ENCODE data around the gene CYB5R2.

Gene CYB5R2

DNA sequence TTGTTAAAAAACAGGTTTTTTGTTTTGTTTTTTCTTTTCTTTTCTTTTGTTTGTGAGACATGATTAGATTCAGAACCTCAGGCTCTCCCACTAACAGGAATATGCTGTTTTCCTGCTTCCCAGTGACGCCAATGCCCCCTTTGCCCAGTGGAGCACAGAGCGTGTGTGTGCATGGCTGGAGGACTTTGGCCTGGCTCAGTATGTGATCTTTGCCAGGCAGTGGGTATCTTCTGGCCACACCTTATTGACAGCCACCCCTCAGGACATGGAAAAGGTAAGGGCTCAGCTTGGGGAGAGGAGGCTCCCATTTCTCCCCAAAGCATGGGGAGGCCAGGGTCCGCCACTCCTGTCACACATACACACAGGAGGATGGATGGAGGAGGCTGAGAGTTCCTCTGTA is 25.0 kb downstream of the CYB5R2 start:
- no peak overlapping the region for H3K4me3 ChIP-seq (ENCODE audit: low read depth, low read length)
- TF ChIP-seq, protein P1, sequence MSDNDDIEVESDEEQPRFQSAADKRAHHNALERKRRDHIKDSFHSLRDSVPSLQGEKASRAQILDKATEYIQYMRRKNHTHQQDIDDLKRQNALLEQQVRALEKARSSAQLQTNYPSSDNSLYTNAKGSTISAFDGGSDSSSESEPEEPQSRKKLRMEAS (IDR thresholded peaks at IDR 0.05; ENCODE audit: low read depth, low read length), result no peak
- TF ChIP-seq POLR2A (IDR thresholded peaks at IDR 0.05; ENCODE audit: extremely low read depth, insufficient read length), result no peak
- TF ChIP-seq MYC (IDR thresholded peaks at IDR 0.05; ENCODE audit: low read depth, low read length), result no peak
- TF ChIP-seq, protein P2, sequence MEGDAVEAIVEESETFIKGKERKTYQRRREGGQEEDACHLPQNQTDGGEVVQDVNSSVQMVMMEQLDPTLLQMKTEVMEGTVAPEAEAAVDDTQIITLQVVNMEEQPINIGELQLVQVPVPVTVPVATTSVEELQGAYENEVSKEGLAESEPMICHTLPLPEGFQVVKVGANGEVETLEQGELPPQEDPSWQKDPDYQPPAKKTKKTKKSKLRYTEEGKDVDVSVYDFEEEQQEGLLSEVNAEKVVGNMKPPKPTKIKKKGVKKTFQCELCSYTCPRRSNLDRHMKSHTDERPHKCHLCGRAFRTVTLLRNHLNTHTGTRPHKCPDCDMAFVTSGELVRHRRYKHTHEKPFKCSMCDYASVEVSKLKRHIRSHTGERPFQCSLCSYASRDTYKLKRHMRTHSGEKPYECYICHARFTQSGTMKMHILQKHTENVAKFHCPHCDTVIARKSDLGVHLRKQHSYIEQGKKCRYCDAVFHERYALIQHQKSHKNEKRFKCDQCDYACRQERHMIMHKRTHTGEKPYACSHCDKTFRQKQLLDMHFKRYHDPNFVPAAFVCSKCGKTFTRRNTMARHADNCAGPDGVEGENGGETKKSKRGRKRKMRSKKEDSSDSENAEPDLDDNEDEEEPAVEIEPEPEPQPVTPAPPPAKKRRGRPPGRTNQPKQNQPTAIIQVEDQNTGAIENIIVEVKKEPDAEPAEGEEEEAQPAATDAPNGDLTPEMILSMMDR (IDR thresholded peaks at IDR 0.05; ENCODE audit: low read depth, low read length), result no peak
- no peak for DNase-seq (ENCODE audit: low read depth)

DNA sequence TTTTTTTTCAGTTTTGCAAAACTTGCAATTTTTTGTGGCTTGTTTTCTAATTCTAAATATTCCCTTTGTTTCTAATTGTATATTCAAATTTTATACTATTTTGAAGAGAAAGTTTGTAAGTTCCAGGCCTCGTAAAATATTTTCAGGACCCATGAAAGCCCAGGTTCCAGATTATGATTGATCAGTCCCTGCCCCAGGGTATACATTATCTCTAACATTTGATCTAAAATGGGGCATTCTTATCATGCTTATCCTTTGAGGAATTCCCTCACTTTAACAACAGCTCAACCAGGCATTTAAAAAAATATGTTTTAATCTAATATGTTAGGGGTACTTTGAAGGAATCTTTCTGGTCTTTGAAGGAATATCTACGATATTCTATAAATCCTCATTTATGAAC is 26.4 kb downstream of the CYB5R2 start:
- no peak for DNase-seq (ENCODE audit: low read depth)
- no peak for TF ChIP-seq MYC (IDR thresholded peaks at IDR 0.05; ENCODE audit: low read depth, low read length)
- TF ChIP-seq POLR2A (IDR thresholded peaks at IDR 0.05; ENCODE audit: extremely low read depth, insufficient read length), result no peak
- TF ChIP-seq, protein P1 (IDR thresholded peaks at IDR 0.05; ENCODE audit: low read depth, low read length), result no peak
- TF ChIP-seq, protein P2 (IDR thresholded peaks at IDR 0.05; ENCODE audit: low read depth, low read length), result no peak
- no peak overlapping the region for H3K4me3 ChIP-seq (ENCODE audit: low read depth, low read length)

DNA sequence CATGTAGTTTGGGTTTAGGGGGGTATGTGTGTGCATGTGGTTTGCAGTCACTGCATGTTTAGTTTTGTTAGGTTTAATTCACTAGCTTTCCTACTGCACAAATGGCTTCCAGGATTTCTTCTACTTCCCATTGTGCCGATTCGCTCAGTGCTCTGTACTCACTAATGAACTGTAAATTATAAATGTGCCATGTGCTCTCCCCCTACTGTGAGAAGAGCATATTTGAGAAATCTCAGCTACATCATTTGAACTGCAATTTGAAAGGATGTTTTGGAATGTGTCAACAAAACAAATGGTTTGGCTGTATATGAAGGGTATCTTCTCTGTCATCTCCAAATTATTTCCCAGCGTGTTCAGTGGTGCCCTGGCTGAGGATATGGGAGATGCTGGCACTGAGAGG is 28.1 kb downstream of the CYB5R2 start:
- TF ChIP-seq POLR2A (IDR thresholded peaks at IDR 0.05; ENCODE audit: extremely low read depth, insufficient read length) (no peak), MYC (IDR thresholded peaks at IDR 0.05; ENCODE audit: low read depth, low read length) (no peak)
- TF ChIP-seq, protein P1 (IDR thresholded peaks at IDR 0.05; ENCODE audit: low read depth, low read length), result no peak
- TF ChIP-seq, protein P2 (IDR thresholded peaks at IDR 0.05; ENCODE audit: low read depth, low read length), result no peak

DNA sequence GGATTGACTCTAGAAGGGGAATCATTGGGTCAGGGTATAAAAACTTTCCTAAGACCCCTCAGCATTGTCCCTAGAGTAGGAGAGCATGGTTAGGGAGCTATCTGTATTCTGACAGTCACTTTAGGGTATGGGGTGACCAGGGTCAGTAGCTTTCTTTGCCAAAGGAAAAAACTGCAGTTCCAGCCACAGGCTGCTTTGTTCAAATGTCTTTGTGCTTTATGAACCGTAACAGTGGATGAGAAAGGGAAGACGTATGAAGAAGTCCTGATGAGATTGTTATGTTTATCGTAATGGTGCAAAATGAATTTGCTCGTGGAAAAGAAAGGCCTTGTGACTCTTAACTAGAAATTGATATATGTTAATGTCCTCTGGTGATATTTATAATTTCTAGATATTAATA is 30.0 kb downstream of the CYB5R2 start:
- no peak for DNase-seq (ENCODE audit: low read depth)
- no peak for TF ChIP-seq MYC (IDR thresholded peaks at IDR 0.05; ENCODE audit: low read depth, low read length)
- TF ChIP-seq, protein P2 (IDR thresholded peaks at IDR 0.05; ENCODE audit: low read depth, low read length), result no peak
- TF ChIP-seq, protein P1 (IDR thresholded peaks at IDR 0.05; ENCODE audit: low read depth, low read length), result no peak
- TF ChIP-seq POLR2A (IDR thresholded peaks at IDR 0.05; ENCODE audit: extremely low read depth, insufficient read length), result no peak

More for the DNA sequence above, 28.1 kb downstream of the CYB5R2 start:
- DNase-seq (ENCODE audit: low read depth), result no peak
- no peak overlapping the region for H3K4me3 ChIP-seq (ENCODE audit: low read depth, low read length)

DNA sequence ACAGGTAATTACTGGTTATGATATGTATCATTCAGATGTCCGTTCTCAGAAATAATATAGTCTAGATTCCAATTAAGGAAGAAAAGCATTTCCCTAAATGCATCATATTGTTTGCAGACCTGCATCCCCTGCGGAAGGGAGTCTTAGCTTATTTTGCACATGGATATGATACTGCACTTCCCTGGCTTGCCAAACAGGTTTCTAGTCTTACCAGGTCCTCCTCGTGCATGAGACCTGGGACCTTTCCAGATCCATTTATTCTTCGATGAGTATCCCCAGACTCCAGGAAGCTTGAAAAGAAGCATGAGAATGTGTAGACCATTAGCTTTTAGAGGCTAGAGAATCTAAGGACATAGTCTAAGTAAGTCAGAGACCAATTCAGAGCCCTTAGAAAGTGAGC is 30.6 kb downstream of the CYB5R2 start:
- DNase-seq (ENCODE audit: low read depth), result no peak
- TF ChIP-seq MYC (IDR thresholded peaks at IDR 0.05; ENCODE audit: low read depth, low read length) (no peak), POLR2A (IDR thresholded peaks at IDR 0.05; ENCODE audit: extremely low read depth, insufficient read length) (no peak)
- TF ChIP-seq, protein P1 (IDR thresholded peaks at IDR 0.05; ENCODE audit: low read depth, low read length), result no peak
- TF ChIP-seq, protein P2 (IDR thresholded peaks at IDR 0.05; ENCODE audit: low read depth, low read length), result no peak
- H3K4me3 ChIP-seq (ENCODE audit: low read depth, low read length), result no peak overlapping the region

More for the DNA sequence above, 30.0 kb downstream of the CYB5R2 start:
- H3K4me3 ChIP-seq (ENCODE audit: low read depth, low read length), result no peak overlapping the region
